Fibroblast of lung (primary cell): ENCODE data around the gene TUBGCP6.

Experiments
- EZH2 ChIP-seq: IDR thresholded peaks from 2 replicates; pipeline ENCODE4 v1.5.1; 2012; ENCODE audit warnings: low read length, control low read depth, mild to moderate bottlenecking; ENCODE audit errors: missing control alignments
- TF ChIP-seq, protein P1 (sequence below), 2 donors: IDR thresholded peaks in 1 of 2; conservative IDR thresholded peaks in 1 of 2; 1 replicate in 1 of 2; 2 replicates in 1 of 2; pipeline ENCODE4 v1.5.1; 2011 to 2012; ENCODE audit warnings: low read length in 2 of 2, control low read depth in 1 of 2, inconsistent platforms in 1 of 2, low read depth in 1 of 2, mild to moderate bottlenecking in 1 of 2

DNA sequence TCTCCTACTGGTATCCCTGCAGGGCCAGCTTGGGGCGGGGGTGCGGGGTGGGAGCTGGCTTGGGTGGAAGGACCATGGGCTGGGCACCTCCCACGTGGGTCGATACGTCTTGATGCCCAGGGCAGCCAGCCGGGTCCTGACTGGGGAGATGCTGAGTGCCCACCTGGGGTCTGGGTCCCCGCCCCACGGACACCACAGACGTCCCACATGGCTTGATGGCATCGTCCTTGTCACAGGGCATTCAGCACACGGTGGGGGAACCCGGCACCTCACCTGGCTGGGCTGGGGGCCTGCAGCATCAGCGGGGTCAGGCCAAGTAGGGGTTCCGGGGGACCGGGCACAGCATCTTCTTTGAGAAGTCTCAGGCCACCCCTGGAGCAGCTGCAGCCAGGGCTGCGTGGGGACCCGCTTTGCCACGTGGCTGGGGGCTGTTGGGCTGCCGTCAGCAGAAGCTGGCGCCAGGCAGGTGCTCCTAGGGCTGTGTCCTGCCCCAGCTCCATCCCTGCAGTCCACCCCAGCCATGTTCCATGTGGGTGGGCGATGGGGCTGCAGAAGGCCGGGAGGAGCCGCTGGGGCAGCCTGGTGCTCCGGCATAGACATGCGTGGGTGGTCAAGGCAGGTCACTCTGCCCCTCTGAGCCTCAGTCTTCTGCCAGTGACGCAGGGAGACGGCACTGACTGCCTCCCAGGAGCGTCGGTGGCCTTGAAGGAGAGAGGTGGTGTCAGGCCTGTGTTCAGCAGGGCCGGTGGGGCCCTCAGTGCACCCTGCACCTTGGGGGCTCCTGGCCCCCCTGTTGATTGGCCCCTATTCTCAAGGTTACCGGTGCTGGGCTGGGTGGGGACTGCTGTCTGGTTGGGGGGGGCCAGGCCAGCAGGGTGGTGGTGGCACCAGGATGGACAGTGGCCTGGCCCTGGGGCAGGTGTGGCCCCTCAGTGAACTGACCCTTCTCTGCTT, 35.6 kb downstream of the TUBGCP6 start:
- TF ChIP-seq, protein P1, sequence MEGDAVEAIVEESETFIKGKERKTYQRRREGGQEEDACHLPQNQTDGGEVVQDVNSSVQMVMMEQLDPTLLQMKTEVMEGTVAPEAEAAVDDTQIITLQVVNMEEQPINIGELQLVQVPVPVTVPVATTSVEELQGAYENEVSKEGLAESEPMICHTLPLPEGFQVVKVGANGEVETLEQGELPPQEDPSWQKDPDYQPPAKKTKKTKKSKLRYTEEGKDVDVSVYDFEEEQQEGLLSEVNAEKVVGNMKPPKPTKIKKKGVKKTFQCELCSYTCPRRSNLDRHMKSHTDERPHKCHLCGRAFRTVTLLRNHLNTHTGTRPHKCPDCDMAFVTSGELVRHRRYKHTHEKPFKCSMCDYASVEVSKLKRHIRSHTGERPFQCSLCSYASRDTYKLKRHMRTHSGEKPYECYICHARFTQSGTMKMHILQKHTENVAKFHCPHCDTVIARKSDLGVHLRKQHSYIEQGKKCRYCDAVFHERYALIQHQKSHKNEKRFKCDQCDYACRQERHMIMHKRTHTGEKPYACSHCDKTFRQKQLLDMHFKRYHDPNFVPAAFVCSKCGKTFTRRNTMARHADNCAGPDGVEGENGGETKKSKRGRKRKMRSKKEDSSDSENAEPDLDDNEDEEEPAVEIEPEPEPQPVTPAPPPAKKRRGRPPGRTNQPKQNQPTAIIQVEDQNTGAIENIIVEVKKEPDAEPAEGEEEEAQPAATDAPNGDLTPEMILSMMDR (conservative IDR thresholded peaks at IDR 0.05 in 1 of 2, IDR thresholded peaks at IDR 0.05 in 1 of 2; ENCODE audit: low read depth in 1 of 2, low read length in 2 of 2) = no peak
- no peak for TF ChIP-seq EZH2
